Measurements from ENCODE around the gene AFF3. TPM values are rescaled to one million over a fixed set of nuclear protein-coding genes. Genes with fewer than 3 reads are reported as not detected.

Gene AFF3
- total RNA-seq, 2 donors from 2014 or later = 9.9 to 20.1 TPM

- no peaks in the 10 kb centered on the region for H3K27me3 ChIP-seq (replicated peaks; ENCODE audit: insufficient read depth)
- H3K4me3 ChIP-seq = no peak overlapping the region
- H3K27ac ChIP-seq = no peak overlapping the region
- H3K9me3 ChIP-seq = no peaks in the 10 kb centered on the region
- DNase-seq (ENCODE audit: low spot score) (no peak), ATAC-seq (ENCODE audit: insufficient number of reproducible peaks, low FRiP score, low read depth) (no peak)
- TF ChIP-seq, protein P1, sequence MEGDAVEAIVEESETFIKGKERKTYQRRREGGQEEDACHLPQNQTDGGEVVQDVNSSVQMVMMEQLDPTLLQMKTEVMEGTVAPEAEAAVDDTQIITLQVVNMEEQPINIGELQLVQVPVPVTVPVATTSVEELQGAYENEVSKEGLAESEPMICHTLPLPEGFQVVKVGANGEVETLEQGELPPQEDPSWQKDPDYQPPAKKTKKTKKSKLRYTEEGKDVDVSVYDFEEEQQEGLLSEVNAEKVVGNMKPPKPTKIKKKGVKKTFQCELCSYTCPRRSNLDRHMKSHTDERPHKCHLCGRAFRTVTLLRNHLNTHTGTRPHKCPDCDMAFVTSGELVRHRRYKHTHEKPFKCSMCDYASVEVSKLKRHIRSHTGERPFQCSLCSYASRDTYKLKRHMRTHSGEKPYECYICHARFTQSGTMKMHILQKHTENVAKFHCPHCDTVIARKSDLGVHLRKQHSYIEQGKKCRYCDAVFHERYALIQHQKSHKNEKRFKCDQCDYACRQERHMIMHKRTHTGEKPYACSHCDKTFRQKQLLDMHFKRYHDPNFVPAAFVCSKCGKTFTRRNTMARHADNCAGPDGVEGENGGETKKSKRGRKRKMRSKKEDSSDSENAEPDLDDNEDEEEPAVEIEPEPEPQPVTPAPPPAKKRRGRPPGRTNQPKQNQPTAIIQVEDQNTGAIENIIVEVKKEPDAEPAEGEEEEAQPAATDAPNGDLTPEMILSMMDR (IDR thresholded peaks at IDR 0.05) = no peak
- no peaks in the 10 kb centered on the region for H3K36me3 ChIP-seq
- H3K4me1 ChIP-seq (ENCODE audit: control insufficient read depth in 1 of 2, low read depth in 2 of 2) = peaks cover 0 to 10% of the 10 kb centered on the region in 2 donors
Observed at GRCh38 chr2:99984799-99985515, 157.4 kb downstream of the AFF3 start.

DNA sequence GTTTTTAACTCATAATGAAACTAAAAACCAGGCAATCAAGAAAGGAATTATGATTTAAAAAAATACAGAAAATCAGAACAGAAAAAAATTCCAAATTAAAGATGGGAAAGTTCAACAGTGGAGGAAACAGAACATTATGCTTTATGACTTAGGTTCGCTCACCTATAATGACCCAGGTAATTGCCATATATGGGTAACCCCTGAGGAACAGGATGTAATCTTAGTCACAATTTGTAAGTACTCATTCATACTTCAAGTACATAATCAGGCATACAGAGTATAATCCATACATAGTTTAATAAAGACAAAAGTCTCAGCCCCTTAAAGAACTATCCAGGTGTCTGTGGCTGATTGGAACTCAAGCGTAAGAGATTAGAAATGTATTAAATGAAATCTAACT, 159.6 kb downstream of the AFF3 start:
- Histone ChIP-seq H3K36me3 (no peaks in the 10 kb centered on the region), H3K27me3 (replicated peaks; ENCODE audit: insufficient read depth) (no peaks in the 10 kb centered on the region), H3K9me3 (no peaks in the 10 kb centered on the region), H3K4me1 (ENCODE audit: control insufficient read depth in 1 of 2, low read depth in 2 of 2) (peaks cover 0 to 2% of the 10 kb centered on the region in 2 donors), H3K4me3 (no peak overlapping the region), H3K27ac (no peak overlapping the region)
- DNase-seq (ENCODE audit: low spot score) = no peak
- no peak for ATAC-seq (ENCODE audit: insufficient number of reproducible peaks, low FRiP score, low read depth)
- TF ChIP-seq, protein P1 (IDR thresholded peaks at IDR 0.05) = no peak

GRCh38 chr2:99981840-99982239, 160.6 kb downstream of the AFF3 start:
- ATAC-seq (ENCODE audit: insufficient number of reproducible peaks, low FRiP score, low read depth) (no peak), DNase-seq (ENCODE audit: low spot score) (no peak)
- Histone ChIP-seq H3K4me3 (no peak overlapping the region), H3K27ac (no peak overlapping the region), H3K9me3 (no peaks in the 10 kb centered on the region), H3K4me1 (ENCODE audit: control insufficient read depth in 1 of 2, low read depth in 2 of 2) (peaks cover 0 to 11% of the 10 kb centered on the region in 2 donors), H3K27me3 (replicated peaks; ENCODE audit: insufficient read depth) (no peaks in the 10 kb centered on the region), H3K36me3 (no peaks in the 10 kb centered on the region)
- TF ChIP-seq, protein P1 (IDR thresholded peaks at IDR 0.05) = no peak

DNA sequence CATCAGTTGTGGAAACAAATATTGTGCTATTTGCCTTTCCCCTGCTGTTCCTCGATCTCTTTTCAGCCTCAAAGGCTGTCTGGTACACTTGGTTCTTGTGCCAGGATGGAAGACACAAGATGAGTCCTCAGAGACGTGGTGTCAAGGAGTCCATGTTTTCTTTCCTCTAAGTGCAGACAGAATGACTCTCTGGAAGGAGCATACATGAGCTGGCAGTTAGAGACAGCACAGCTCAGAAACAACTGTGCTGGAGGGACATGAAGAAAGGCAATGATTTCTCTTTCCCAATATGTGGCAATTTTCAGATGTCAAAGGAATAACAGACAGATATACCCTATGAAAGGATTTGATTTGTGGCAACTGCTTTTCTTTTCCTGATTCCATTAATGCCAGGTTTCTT, 162.2 kb downstream of the AFF3 start:
- Histone ChIP-seq H3K4me3 (no peak overlapping the region), H3K9me3 (no peaks in the 10 kb centered on the region), H3K27me3 (replicated peaks; ENCODE audit: insufficient read depth) (no peaks in the 10 kb centered on the region), H3K27ac (no peak overlapping the region), H3K4me1 (ENCODE audit: control insufficient read depth in 1 of 2, low read depth in 2 of 2) (peaks cover 0 to 13% of the 10 kb centered on the region in 2 donors), H3K36me3 (no peaks in the 10 kb centered on the region)
- TF ChIP-seq, protein P1 (IDR thresholded peaks at IDR 0.05) = no peak
- no peak for ATAC-seq (ENCODE audit: insufficient number of reproducible peaks, low FRiP score, low read depth)
- no peak for DNase-seq (ENCODE audit: low spot score)

DNA sequence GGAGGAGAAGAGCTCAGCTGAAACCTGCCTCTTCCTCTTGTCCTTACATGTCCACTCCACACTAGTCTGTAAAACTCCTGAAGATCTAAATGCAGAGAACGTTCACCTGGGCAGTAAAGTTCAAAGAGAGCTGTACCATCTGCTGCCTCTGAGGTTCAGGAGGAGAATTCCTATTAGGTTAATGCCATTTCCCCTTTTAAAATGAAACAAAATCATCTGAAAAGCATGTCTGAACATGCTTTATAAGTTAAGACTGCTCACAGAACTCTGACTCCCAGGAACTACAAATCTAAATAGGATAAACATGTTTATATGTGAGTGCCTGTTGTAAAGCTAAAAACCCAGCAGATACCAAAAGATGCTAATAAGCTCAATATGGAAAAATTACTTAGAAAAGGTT, 164.4 kb downstream of the AFF3 start:
- Histone ChIP-seq H3K4me1 (ENCODE audit: control insufficient read depth in 1 of 2, low read depth in 2 of 2) (peaks cover 0 to 14% of the 10 kb centered on the region in 2 donors), H3K27me3 (replicated peaks; ENCODE audit: insufficient read depth) (no peaks in the 10 kb centered on the region), H3K27ac (no peak overlapping the region), H3K4me3 (no peak overlapping the region), H3K9me3 (no peaks in the 10 kb centered on the region), H3K36me3 (no peaks in the 10 kb centered on the region)
- ATAC-seq (ENCODE audit: insufficient number of reproducible peaks, low FRiP score, low read depth) (no peak), DNase-seq (ENCODE audit: low spot score) (no peak)
- TF ChIP-seq, protein P1 (IDR thresholded peaks at IDR 0.05) = no peak
